Gastrocnemius medialis (tissue), 4 donors: Measurements from ENCODE around the gene KRT79.

ENCODE experiments used
- CTCF ChIP-seq, 5 experiments: fragments of 450-650 bp in 3 of 5; fragments of 200-600 bp in 2 of 5; sonication (generic) in 2 of 5; IDR thresholded peaks in 4 of 5; conservative IDR thresholded peaks in 1 of 5; 1 replicate in 4 of 5; 2 replicates in 1 of 5; pipeline ENCODE4 v1.5.1; 2016 to 2019; ENCODE audit warnings: antibody characterized with exemption in 5 of 5, mild to moderate bottlenecking in 3 of 5, moderate library complexity in 3 of 5
- POLR2A ChIP-seq, 2 donors: fragments of 450-650 bp; IDR thresholded peaks; one replicate each; pipeline ENCODE4 v1.6.1; 2017; ENCODE audit warnings: antibody characterized with exemption in 2 of 2, mild to moderate bottlenecking in 2 of 2, moderate library complexity in 2 of 2

- TF ChIP-seq CTCF (IDR thresholded peaks at IDR 0.05 in 4 of 5, conservative IDR thresholded peaks at IDR 0.05 in 1 of 5), result no peak
- TF ChIP-seq POLR2A (IDR thresholded peaks at IDR 0.05), result no peak
These were observed 5.5 kb downstream of the KRT79 start for GRCh38 chr12:52828591-52829021.
